Measurements from ENCODE around the gene FOXD4L1.
"Not testable (repeated sequence)": the region's sequence is repeated elsewhere in the genome, so short reads cannot be mapped to it uniquely, and the experiment has no call there.

DNA sequence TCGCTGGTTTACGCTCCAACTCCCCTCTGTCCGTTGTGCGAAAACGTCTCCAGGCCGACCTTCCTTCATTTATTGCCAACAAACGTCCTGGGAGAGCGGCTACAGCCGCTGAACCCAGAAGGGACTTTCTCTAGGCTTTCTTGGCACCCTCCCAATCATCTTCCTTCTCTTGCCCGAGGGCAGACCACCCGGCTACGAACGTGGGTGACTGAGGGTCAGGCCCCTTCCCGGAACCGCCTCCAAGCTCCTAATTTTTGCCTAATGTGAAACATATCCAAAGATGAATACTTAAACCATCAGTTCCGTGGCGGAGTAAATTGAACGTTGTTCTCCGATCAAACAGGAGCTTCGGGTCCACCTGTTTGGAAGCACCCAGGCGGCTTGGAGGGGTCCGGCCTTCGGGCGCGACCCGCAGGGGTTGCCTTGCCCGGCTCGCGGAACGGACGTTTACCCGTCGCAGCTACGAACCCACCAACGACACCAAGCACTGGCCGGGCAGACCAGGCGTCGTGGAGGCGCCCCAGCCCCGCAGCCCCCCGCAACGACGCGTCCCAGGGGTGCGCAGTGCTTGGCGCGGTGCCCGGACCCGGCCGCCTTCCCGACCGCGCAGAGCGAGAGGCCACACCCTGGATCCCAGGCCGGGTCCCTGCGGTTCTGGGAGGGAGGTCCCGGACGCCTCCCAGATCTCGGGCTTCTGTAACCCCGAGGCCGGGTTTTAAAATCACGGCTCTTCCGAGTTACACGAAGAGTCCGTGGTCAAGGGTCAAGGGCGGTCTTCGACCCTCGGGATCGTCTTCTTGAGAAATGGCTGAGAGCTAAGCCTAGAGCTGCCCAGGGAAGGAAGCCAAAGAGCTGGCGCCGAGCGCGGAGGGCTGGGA, 4.0 kb downstream of the FOXD4L1 start:
- TF ChIP-seq POLR2AphosphoS5 (IDR thresholded peaks at IDR 0.05); POLR2A (IDR thresholded peaks at IDR 0.05; ENCODE audit: low read depth); EP300 (IDR thresholded peaks at IDR 0.05): not testable (repeated sequence)
- TF ChIP-seq, protein P1, sequence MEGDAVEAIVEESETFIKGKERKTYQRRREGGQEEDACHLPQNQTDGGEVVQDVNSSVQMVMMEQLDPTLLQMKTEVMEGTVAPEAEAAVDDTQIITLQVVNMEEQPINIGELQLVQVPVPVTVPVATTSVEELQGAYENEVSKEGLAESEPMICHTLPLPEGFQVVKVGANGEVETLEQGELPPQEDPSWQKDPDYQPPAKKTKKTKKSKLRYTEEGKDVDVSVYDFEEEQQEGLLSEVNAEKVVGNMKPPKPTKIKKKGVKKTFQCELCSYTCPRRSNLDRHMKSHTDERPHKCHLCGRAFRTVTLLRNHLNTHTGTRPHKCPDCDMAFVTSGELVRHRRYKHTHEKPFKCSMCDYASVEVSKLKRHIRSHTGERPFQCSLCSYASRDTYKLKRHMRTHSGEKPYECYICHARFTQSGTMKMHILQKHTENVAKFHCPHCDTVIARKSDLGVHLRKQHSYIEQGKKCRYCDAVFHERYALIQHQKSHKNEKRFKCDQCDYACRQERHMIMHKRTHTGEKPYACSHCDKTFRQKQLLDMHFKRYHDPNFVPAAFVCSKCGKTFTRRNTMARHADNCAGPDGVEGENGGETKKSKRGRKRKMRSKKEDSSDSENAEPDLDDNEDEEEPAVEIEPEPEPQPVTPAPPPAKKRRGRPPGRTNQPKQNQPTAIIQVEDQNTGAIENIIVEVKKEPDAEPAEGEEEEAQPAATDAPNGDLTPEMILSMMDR (IDR thresholded peaks at IDR 0.05) = not testable (repeated sequence)

All from esophagus muscularis mucosa (tissue), 4 donors.